Neural cell (in vitro differentiated cells): ENCODE data around the gene EHMT1.

Source experiments
- CTCF ChIP-seq: fragments of 450-650 bp; IDR thresholded peaks from 2 replicates; pipeline ENCODE4 v1.5.1; 2014; ENCODE audit warnings: antibody characterized with exemption, mild to moderate bottlenecking, moderate library complexity; ENCODE audit not compliant: poor library complexity, severe bottlenecking
- EP300 ChIP-seq: fragments of 450-650 bp; conservative IDR thresholded peaks from 2 replicates; pipeline ENCODE4 v1.6.1; 2014; ENCODE audit warnings: antibody characterized with exemption, mild to moderate bottlenecking, moderate library complexity; ENCODE audit not compliant: poor library complexity, severe bottlenecking
- EZH2 ChIP-seq: fragments of 200-600, 300-800 bp; shearing (Covaris generic), sonication (generic); IDR thresholded peaks from 2 replicates; pipeline ENCODE4 v1.6.1; 2014; ENCODE audit warnings: antibody characterized with exemption, low read length, borderline replicate concordance, mild to moderate bottlenecking; ENCODE audit not compliant: insufficient read depth, poor library complexity, severe bottlenecking
- RAD21 ChIP-seq: fragments of 450-650 bp; conservative IDR thresholded peaks from 2 replicates; pipeline ENCODE4 v1.6.1; 2014; ENCODE audit warnings: antibody characterized with exemption, mild to moderate bottlenecking, moderate library complexity
- TAF1 ChIP-seq: IDR thresholded peaks from 2 replicates; pipeline ENCODE4 v1.6.1; 2012; ENCODE audit warnings: low read depth

- TF ChIP-seq CTCF (no peak), RAD21 (no peak), EZH2 (no peak), EP300 (no peak), TAF1 (no peak)
Measured at GRCh38 chr9:137606734-137607138, 12.1 kb upstream of the EHMT1 start.
